Urinary bladder (tissue), 4 donors: ENCODE results near the gene FUT8. TPM values are rescaled to one million over a fixed set of nuclear protein-coding genes. Genes with fewer than 3 reads are reported as not detected.

Experiments
- DNase-seq: peaks from one replicate; pipeline ENCODE4 v3.0.0-alpha.2; 2015; ENCODE audit errors: extremely low spot score
- H3K27ac ChIP-seq: one replicate; pipeline ENCODE4 v1.5.1; 2013; ENCODE audit warnings: low read depth, mild to moderate bottlenecking, moderate library complexity
- H3K36me3 ChIP-seq: one replicate; pipeline ENCODE4 v1.6.1; 2013; ENCODE audit warnings: mild to moderate bottlenecking, moderate library complexity; ENCODE audit not compliant: insufficient read depth
- H3K4me1 ChIP-seq: one replicate; pipeline ENCODE4 v1.6.1; 2013; ENCODE audit warnings: mild to moderate bottlenecking, moderate library complexity; ENCODE audit not compliant: insufficient read depth
- H3K4me3 ChIP-seq: one replicate; pipeline ENCODE4 v1.5.1; 2013; ENCODE audit warnings: low read depth, low read length
- WGBS: extraction: QIAGEN DNeasy Blood & Tissue Kit; methylation state at CpG from one replicate; pipeline ENCODE4 v1.1.7; 2013; 5-methylcytosine and 5-hydroxymethylcytosine counted together
- polyA plus RNA-seq: library from polyadenylated mRNA; stranded (reverse); fragments of 200-250 nt; gene quantifications from one replicate; pipeline ENCODE4 v1.2.3, GENCODE V29; 2013
- total RNA-seq: library from RNA; depleted of rRNA; stranded (reverse); fragments of >200 nt; gene quantifications from one replicate; pipeline ENCODE4 v1.2.3, GENCODE V29; 2014
- donor health status: healthy with polysubstance abuse.
- donor health status: healthy.

Gene FUT8
- total and polyA plus RNA-seq, 2 donors = 20.9 to 62.1 TPM

DNA sequence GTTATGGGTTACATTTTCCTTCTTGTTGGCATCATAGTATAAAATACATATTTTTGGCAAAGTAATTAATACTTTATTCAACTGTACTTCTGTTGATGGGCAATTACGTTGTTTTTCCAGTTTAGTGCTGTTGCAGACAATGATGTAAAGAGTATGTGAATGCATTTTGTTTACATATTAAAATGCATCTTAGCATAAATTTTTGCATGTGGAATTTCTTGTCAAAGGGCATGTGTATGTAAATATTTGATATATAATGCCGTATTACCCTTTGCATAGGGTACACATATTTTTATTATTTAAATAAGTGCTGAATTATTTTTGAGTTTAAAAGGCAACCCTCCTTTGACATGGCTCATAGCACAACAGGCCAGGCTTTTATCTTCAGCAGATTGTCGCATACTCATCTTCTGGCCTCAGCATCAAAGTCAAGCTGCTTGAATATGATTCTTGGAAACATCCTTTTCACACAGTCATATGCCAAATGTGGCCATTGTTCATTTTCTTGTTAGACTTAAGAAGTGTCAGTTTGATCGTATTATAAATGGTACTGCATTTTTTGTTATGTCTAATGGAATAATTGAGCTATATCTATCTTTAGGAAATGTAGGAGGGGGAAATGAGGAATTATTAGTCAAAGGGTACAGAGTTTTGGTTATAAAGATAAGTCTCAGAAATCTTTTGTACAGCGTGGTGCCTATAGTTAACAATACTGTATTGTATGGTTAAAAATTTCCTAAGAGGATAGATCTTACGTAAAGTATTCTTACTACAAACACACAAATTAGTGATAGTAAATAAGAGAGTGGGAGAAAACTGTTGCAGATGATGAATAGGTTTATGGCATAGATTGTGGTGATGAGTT is 138.5 kb downstream of the FUT8 start:
- no peak overlapping the region for H3K27ac ChIP-seq
- WGBS = 94% methylated on average over 6 of the region's 6 CpGs
- DNase-seq = no peak

GRCh38 chr14:65552724-65553123 is 140.2 kb downstream of the FUT8 start:
- Histone ChIP-seq H3K4me1 (no peaks in the 10 kb centered on the region), H3K36me3 (no peaks in the 10 kb centered on the region), H3K4me3 (no peak overlapping the region), H3K27ac (no peak overlapping the region)
- DNase-seq = no peak
- 96% methylated on average over 4 of the region's 4 CpGs for WGBS

More for the DNA sequence above, 138.5 kb downstream of the FUT8 start:
- Histone ChIP-seq H3K4me1 (no peaks in the 10 kb centered on the region), H3K4me3 (no peak overlapping the region), H3K36me3 (no peaks in the 10 kb centered on the region)

DNA sequence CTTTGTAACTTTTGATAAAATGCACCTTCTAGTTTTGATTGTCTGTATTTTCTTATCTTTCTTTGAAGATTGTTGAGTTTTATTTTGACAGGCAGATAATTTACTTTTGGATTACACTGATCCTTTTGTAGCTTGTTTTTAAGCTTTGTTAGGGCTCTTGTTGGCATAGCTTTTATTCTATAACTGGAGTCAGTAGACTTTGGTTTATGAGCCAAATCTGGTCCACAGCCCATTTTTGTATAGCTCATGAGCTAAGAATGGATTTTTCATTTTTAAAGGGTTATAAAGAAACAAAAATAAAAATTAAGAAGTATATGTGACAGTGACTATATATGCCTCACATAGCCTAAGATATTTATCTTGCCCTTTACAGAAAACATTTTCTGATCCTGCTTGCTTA is 142.3 kb downstream of the FUT8 start:
- Histone ChIP-seq H3K36me3 (no peaks in the 10 kb centered on the region), H3K4me1 (no peaks in the 10 kb centered on the region), H3K4me3 (no peak overlapping the region), H3K27ac (no peak overlapping the region)
- DNase-seq = no peak

GRCh38 chr14:65555358-65555757 is 142.8 kb downstream of the FUT8 start:
- H3K4me1 ChIP-seq = no peaks in the 10 kb centered on the region

GRCh38 chr14:65558363-65558762 is 145.8 kb downstream of the FUT8 start:
- no peak overlapping the region for H3K4me3 ChIP-seq
- H3K4me1 ChIP-seq = no peaks in the 10 kb centered on the region
- no peaks in the 10 kb centered on the region for H3K36me3 ChIP-seq
- no peak for DNase-seq
- 42% methylated on average over 2 of the region's 2 CpGs for WGBS
- no peak overlapping the region for H3K27ac ChIP-seq

More at GRCh38 chr14:65555358-65555757, 142.8 kb downstream of the FUT8 start:
- DNase-seq = no peak
- no peak overlapping the region for H3K4me3 ChIP-seq
- H3K27ac ChIP-seq = no peak overlapping the region
- no peaks in the 10 kb centered on the region for H3K36me3 ChIP-seq

DNA sequence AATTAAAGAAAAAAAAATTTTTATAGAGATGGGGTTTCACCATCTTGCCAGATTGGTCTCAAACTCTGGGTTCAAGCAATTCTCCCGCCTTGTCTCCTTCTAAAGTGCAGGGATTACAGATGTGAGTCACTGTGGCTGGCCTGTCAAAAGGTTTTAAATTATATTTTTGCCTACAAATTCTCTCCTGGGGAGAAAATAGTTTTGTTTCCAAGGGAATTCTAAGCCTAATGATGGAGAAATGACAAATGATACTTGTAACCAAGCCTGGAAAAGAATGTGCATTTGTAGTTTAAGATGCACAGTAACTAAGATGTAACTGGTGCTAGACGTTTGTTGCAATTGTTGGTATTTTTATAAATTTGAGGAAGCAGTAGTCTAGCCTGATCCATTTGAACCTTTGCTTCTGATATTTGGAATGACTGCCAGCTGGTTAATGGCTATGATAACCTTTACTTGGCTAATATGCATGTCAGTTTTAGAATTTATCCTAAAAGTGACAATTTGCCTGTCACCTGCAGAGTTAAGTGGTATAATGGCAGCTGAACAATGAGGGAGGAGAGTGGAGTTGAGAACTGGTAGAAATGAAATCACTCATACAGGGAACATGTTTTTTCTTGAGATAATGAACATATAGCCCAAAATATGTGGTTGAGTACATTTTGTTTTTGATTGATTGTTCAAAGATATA is 148.0 kb downstream of the FUT8 start:
- H3K27ac ChIP-seq = no peak overlapping the region
- WGBS = 53% methylated on average over 2 of the region's 2 CpGs
- no peak for DNase-seq

DNA sequence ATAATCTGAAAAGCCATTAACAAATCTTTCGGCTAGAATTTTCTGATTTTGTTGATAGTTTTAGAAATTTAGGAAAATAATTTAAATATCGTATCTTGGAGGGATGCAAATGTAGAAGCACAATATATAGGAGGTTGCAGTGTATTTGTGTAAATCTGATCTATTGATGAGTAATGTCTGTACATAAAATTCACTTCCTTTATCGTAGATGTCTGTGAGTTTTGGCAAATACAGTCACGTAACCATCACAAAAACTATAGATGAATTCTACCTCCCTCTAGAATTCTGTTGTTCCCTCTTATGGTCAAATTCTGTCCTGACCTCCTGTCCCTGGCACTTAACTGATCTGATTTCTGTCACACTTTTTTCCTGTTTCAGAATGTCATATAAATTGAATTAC is 151.8 kb downstream of the FUT8 start:
- DNase-seq = no peak
- WGBS = 93% methylated on average over 4 of the region's 4 CpGs
- no peaks in the 10 kb centered on the region for H3K36me3 ChIP-seq

More for the DNA sequence above, 148.0 kb downstream of the FUT8 start:
- no peak overlapping the region for H3K4me3 ChIP-seq
- H3K4me1 ChIP-seq = no peaks in the 10 kb centered on the region
- H3K36me3 ChIP-seq = no peaks in the 10 kb centered on the region

GRCh38 chr14:65565948-65566347 is 153.4 kb downstream of the FUT8 start:
- 76% methylated on average over 1 of the region's 1 CpG for WGBS
- Histone ChIP-seq H3K4me3 (no peak overlapping the region), H3K4me1 (no peaks in the 10 kb centered on the region), H3K27ac (no peak overlapping the region), H3K36me3 (no peaks in the 10 kb centered on the region)
- DNase-seq = no peak

More for the DNA sequence above, 151.8 kb downstream of the FUT8 start:
- no peak overlapping the region for H3K27ac ChIP-seq
- no peak overlapping the region for H3K4me3 ChIP-seq
- H3K4me1 ChIP-seq = no peaks in the 10 kb centered on the region

DNA sequence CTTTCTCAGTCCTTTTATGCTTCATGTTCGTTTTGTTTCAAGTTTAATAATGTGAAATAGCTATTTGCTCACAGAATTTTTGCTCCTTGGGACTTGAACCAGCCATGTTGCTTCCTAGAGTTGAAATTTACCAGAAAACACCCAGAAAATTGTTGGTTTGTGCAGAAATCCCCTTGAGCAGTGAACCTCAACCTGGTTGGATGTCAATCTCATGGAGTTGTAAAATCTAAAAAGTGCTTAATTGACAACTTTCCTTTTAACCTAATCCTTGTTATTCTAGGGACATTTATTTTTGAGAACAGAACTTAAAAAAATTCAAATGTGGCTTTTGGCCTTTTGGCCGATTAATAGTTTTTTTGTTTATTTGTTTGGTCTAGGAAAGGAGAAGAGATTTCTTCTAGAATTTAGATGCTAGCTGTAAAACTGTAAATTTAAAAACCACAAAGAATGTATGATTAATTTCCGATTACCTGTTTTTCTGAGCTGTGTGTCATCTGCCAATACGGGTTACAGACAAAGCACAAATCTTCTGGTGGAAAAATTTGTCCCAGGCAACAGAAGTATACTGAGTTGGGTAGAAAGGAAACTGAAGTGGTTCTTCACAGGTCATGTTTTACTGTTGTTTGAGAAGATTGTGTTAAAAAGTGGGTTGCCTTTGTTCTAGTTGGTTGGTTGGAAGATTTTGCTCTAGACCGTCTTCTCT is 154.4 kb downstream of the FUT8 start:
- Histone ChIP-seq H3K4me3 (no peak overlapping the region), H3K27ac (no peak overlapping the region), H3K36me3 (no peaks in the 10 kb centered on the region), H3K4me1 (no peaks in the 10 kb centered on the region)
- WGBS = 90% methylated on average over 5 of the region's 5 CpGs
- no peak for DNase-seq

DNA sequence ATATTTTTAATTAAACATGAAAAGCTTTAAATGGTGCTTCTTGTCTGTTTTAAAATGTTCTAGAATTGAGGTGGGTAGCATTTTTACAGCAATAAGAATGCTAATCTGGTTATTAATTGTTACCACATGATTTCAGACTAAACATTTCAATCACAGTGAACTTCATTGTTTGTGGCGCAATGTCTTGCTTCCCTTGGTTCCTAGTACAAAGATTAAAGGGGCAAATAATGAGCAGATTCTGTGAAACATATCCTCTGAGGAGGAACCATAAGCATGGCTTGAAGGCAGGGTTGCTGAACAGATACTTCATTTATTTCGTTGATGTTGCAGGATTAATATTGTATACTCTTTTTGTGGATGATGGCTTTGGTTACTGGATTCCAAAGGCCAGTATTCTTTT is 162.1 kb downstream of the FUT8 start:
- 73% methylated on average over 2 of the region's 2 CpGs for WGBS
- no peaks in the 10 kb centered on the region for H3K36me3 ChIP-seq
- no peak for DNase-seq

GRCh38 chr14:65575389-65575788 is 162.9 kb downstream of the FUT8 start:
- DNase-seq = no peak
- H3K4me1 ChIP-seq = no peaks in the 10 kb centered on the region
- H3K27ac ChIP-seq = no peak overlapping the region
- no peaks in the 10 kb centered on the region for H3K36me3 ChIP-seq
- no peak overlapping the region for H3K4me3 ChIP-seq
- 97% methylated on average over 6 of the region's 6 CpGs for WGBS

More for the DNA sequence above, 162.1 kb downstream of the FUT8 start:
- H3K4me3 ChIP-seq = no peak overlapping the region
- no peaks in the 10 kb centered on the region for H3K4me1 ChIP-seq
- H3K27ac ChIP-seq = no peak overlapping the region

GRCh38 chr14:65580973-65581372 is 168.4 kb downstream of the FUT8 start:
- Histone ChIP-seq H3K36me3 (no peaks in the 10 kb centered on the region), H3K27ac (no peak overlapping the region), H3K4me3 (no peak overlapping the region), H3K4me1 (no peaks in the 10 kb centered on the region)
- WGBS = 68% methylated on average over 1 of the region's 1 CpG
- no peak for DNase-seq

DNA sequence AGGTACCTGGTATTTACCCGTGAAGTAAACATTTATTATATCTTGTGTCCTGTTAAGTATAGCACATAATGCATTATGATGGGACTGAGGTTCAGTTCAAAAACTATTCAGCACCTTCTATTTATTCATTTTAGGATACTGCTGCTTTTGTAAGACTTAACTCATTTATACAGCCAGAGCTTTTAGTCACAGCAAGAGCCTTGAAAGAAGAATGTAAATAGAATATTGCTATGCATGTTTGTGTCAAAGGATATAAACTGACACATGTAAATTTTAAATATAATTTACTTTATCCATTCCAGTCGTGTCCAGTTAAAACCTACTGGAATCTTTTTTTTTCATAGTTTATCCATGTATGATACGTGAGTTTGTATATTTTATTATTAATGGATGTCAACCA is 168.8 kb downstream of the FUT8 start:
- WGBS = 72% methylated on average over 3 of the region's 3 CpGs
- H3K27ac ChIP-seq = no peak overlapping the region

GRCh38 chr14:65581799-65582198 is 169.3 kb downstream of the FUT8 start:
- no peak overlapping the region for H3K27ac ChIP-seq

More for the DNA sequence above, 168.8 kb downstream of the FUT8 start:
- Histone ChIP-seq H3K4me3 (no peak overlapping the region), H3K36me3 (no peaks in the 10 kb centered on the region), H3K4me1 (no peaks in the 10 kb centered on the region)
- DNase-seq = no peak

More at GRCh38 chr14:65581799-65582198, 169.3 kb downstream of the FUT8 start:
- 95% methylated on average over 3 of the region's 3 CpGs for WGBS
- no peak overlapping the region for H3K4me3 ChIP-seq
- no peak for DNase-seq
- H3K36me3 ChIP-seq = no peaks in the 10 kb centered on the region
- H3K4me1 ChIP-seq = no peaks in the 10 kb centered on the region
